ENCODE results near the gene PCNX4.

The PCNX4 gene

DNA sequence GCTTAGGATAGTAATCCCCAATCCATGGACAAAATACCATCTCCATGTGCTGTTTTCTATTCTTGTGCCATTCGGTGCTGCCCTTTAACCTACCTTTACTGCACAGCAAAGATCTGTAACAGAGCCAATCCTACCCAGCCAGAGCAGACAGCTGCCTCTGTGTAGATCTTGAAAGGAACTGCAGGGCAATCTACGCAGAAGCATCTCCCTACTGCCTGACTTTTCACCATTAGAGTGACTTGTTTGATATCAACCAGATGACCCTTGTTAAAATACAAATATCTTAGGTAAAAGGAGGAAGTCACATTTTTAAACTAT is 123.4 kb downstream of the PCNX4 start:
- in situ Hi-C loops (cut with HindIII; ENCODE audit: low sequenced_read_pairs) = no loop called here
- TF ChIP-seq, protein P1, sequence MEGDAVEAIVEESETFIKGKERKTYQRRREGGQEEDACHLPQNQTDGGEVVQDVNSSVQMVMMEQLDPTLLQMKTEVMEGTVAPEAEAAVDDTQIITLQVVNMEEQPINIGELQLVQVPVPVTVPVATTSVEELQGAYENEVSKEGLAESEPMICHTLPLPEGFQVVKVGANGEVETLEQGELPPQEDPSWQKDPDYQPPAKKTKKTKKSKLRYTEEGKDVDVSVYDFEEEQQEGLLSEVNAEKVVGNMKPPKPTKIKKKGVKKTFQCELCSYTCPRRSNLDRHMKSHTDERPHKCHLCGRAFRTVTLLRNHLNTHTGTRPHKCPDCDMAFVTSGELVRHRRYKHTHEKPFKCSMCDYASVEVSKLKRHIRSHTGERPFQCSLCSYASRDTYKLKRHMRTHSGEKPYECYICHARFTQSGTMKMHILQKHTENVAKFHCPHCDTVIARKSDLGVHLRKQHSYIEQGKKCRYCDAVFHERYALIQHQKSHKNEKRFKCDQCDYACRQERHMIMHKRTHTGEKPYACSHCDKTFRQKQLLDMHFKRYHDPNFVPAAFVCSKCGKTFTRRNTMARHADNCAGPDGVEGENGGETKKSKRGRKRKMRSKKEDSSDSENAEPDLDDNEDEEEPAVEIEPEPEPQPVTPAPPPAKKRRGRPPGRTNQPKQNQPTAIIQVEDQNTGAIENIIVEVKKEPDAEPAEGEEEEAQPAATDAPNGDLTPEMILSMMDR (IDR thresholded peaks at IDR 0.05; ENCODE audit: low read depth, low read length) = no peak

DNA sequence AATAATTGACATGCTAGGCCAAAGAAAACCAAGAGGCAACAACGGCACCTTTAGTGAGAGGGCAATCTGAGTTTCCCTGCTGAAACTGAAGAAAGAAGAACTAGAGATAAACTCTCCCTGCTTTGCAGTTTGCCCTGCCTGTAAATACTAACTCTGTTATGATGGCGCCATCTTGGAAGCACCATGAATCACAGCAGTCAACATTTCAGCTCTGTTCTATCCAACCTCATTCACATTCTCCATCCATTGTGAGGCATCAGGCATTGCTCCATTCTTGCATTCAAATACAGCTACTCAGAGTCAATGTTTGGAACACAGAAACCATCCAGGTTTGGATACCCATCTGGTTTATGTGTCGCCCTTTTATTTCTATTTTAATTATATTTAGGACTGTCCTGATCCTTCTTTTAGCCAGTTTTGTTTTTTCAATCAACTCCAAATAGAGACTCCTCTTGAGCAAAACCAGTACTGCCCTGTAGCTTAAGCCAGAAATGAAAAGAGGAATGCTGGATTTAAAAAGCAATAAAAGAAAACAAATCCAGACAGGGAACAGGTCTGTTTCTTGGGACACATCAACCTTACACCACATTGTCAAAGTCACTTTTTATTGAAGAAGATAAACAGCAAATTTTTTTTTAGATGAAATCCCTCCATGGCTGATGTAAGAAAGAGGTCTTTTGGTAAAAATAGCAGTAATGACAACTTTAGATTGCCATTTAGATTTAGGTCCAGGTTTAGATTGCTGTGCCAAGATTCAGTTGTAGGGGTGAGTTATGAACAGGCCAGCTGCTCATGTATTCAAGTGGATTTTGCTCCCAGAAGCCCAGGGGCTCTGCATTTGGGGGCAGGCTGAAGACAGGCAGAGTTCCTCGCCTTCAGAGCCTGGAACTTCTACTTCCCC is 124.0 kb downstream of the PCNX4 start:
- no peak for DNase-seq (ENCODE audit: low read depth, low spot score)
- H3K4me3 ChIP-seq (ENCODE audit: low read depth, low read length) = no peak overlapping the region
- in situ Hi-C loops (cut with HindIII; ENCODE audit: low sequenced_read_pairs) = no loop called here
- TF ChIP-seq, protein P1 (IDR thresholded peaks at IDR 0.05; ENCODE audit: low read depth, low read length) = no peak

More for the DNA sequence above, 123.4 kb downstream of the PCNX4 start:
- no peak for DNase-seq (ENCODE audit: low read depth, low spot score)
- H3K4me3 ChIP-seq (ENCODE audit: low read depth, low read length) = no peak overlapping the region

GRCh38 chr14:60217713-60218112 is 126.0 kb downstream of the PCNX4 start:
- DNase-seq (ENCODE audit: low read depth, low spot score) = no peak
- TF ChIP-seq, protein P1 (IDR thresholded peaks at IDR 0.05; ENCODE audit: low read depth, low read length) = no peak
- no peak overlapping the region for H3K4me3 ChIP-seq (ENCODE audit: low read depth, low read length)
- in situ Hi-C loops (cut with HindIII; ENCODE audit: low sequenced_read_pairs) = no loop called here
